Measurements from ENCODE around the gene TRPM6. TPM values are rescaled to one million over a fixed set of nuclear protein-coding genes. Genes with fewer than 3 reads are reported as not detected.

TRPM6 gene
- total and polyA plus RNA-seq, 8 donors, result under 0.01 to 18.8 (median 2.3) TPM; not detected in 2

DNA sequence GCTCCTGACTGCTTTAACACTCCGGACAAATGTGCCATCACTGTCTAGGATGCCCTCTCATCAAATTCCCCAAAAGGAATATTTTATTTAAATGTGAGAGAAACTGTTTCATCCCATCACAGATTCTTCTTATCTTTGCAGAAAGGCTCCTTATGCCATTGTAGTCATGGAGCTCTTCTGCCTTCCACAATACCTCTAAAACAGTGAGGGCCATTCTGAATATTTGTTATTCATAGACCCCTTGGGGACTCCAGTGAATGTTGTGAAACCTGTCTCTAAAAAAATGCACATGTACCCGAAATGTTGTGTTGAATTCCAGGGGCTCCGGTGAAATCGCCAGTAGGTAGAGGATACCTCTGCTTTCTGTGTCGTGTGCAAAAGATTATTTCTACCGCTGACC is 213.6 kb downstream of the TRPM6 start:
- intact Hi-C loops (cut with DNase I; ENCODE audit: low total_unique reads), result no loop called here
- Histone ChIP-seq H3K4me3 (no peak overlapping the region), H3K36me3 (no peaks in the 10 kb centered on the region), H3K4me1 (no peaks in the 10 kb centered on the region), H3K27me3 (no peaks in the 10 kb centered on the region), H3K9me3 (no peaks in the 10 kb centered on the region), H3K27ac (no peak overlapping the region)
- no peak for TF ChIP-seq POLR2A (IDR thresholded peaks at IDR 0.05)
- TF ChIP-seq, protein P1, sequence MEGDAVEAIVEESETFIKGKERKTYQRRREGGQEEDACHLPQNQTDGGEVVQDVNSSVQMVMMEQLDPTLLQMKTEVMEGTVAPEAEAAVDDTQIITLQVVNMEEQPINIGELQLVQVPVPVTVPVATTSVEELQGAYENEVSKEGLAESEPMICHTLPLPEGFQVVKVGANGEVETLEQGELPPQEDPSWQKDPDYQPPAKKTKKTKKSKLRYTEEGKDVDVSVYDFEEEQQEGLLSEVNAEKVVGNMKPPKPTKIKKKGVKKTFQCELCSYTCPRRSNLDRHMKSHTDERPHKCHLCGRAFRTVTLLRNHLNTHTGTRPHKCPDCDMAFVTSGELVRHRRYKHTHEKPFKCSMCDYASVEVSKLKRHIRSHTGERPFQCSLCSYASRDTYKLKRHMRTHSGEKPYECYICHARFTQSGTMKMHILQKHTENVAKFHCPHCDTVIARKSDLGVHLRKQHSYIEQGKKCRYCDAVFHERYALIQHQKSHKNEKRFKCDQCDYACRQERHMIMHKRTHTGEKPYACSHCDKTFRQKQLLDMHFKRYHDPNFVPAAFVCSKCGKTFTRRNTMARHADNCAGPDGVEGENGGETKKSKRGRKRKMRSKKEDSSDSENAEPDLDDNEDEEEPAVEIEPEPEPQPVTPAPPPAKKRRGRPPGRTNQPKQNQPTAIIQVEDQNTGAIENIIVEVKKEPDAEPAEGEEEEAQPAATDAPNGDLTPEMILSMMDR (IDR thresholded peaks at IDR 0.05), result no peak
- no peak for TF ChIP-seq EP300 (IDR thresholded peaks at IDR 0.05)
- TF ChIP-seq POLR2AphosphoS5 (IDR thresholded peaks at IDR 0.05), result no peak
- 85 to 93% (median 85%) methylated on average over 6 of the region's 6 CpGs for WGBS, 5 donors
- no peak for DNase-seq

Small RNAs within 50 kb of the gene (small RNA-seq; reads per million reads assigned to genes)
- gene RNU6-445P, result 0 reads per million in 4 donors

Other genes starting within 250 kb of the TRPM6 start
- 1 to 10 TPM in 2 of 5 donors, not detected in 3; 2.0 to 3.3 TPM for gene C9orf40, start 65.0 kb upstream of the TRPM6 start, total RNA-seq
- 1 to 10 TPM; 1.4 to 3.3 (median 2.2) TPM for gene C9orf40, start 65.0 kb upstream of the TRPM6 start, polyA plus RNA-seq
- 10 to 100 TPM in 3 of 5 donors, 1 to 10 TPM in 2; 1.8 to 29.4 (median 11.4) TPM for gene CARNMT1, start 140.4 kb upstream of the TRPM6 start, total RNA-seq
- 1 to 10 TPM; 4.6 to 6.9 (median 6.0) TPM for gene CARNMT1, start 140.4 kb upstream of the TRPM6 start, polyA plus RNA-seq
- 10 to 100 TPM in 4 of 5 donors, 1 to 10 TPM in 1; 1.2 to 22.2 (median 12.3) TPM for gene NMRK1, start 200.2 kb upstream of the TRPM6 start, total RNA-seq
- gene NMRK1, start 200.2 kb upstream of the TRPM6 start, polyA plus RNA-seq, result 10 to 100 TPM; 44.8 to 73.3 (median 53.0) TPM
- 10 to 100 TPM in 2 of 5 donors, 1 to 10 TPM in 2, not detected in 1; 2.2 to 79.4 (median 24.1) TPM for gene OSTF1, start 200.6 kb upstream of the TRPM6 start, total RNA-seq
- gene OSTF1, start 200.6 kb upstream of the TRPM6 start, polyA plus RNA-seq, result 10 to 100 TPM; 40.0 to 52.7 (median 48.7) TPM

Data from stomach (tissue), 9 donors.